GM10248 (cell line): ENCODE measurements around the gene SH2D1B.
"Not testable (repeated sequence)": the region's sequence is repeated elsewhere in the genome, so short reads cannot be mapped to it uniquely, and the experiment has no call there.

Source experiments
- CTCF ChIA-PET: fragments of 300-600 bp; sonication (Branson Sonifier 250); formaldehyde crosslinking; extraction: SDS; loops from one replicate; lab custom pipeline; 2021; ENCODE audit warnings: antibody characterized with exemption; lab: Yijun Ruan, JAX
- POLR2A ChIA-PET: fragments of 350-650 bp; sonication (Branson Sonifier 250); formaldehyde crosslinking; extraction: SDS; loops from one replicate; lab custom pipeline; 2020; ENCODE audit warnings: antibody characterized with exemption; lab: Yijun Ruan, JAX
- DNase-seq: peaks from one replicate; pipeline ENCODE4 v3.0.0; 2012; ENCODE audit errors: extremely low spot score
- CTCF ChIP-seq: IDR thresholded peaks from 2 replicates; pipeline ENCODE4 v1.5.1; 2012; ENCODE audit warnings: mild to moderate bottlenecking, low read depth; ENCODE audit errors: extremely low read depth, missing control alignments, control extremely low read depth

Gene SH2D1B

DNA sequence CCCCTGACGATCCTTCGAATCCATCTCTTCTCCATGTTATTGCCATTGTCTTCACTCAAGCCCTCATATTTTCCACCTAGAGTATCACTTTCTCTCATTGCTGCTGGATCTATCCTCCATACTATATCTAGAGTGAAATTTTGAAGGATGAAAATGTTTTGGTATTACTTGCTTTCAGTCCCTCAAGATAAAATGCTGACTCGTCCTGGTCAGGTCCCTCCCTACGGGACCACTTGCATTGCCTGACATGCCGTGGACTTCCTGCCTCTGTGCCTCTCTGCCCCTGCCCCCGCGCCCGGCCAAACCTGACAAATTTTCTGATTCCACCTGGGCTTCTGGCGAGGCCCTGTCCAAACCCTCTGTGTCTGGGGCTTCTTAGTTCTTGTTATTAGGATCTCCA is 58.9 kb downstream of the SH2D1B start:
- no peak for DNase-seq
- CTCF ChIA-PET, result interaction anchor here (1.0 kb wide), 1 partner anchor 14 kb away, joined by 3 read pairs; no protein-coding TSS in a partner anchor
- TF ChIP-seq CTCF, result no peak
- POLR2A ChIA-PET, result no interaction called here

DNA sequence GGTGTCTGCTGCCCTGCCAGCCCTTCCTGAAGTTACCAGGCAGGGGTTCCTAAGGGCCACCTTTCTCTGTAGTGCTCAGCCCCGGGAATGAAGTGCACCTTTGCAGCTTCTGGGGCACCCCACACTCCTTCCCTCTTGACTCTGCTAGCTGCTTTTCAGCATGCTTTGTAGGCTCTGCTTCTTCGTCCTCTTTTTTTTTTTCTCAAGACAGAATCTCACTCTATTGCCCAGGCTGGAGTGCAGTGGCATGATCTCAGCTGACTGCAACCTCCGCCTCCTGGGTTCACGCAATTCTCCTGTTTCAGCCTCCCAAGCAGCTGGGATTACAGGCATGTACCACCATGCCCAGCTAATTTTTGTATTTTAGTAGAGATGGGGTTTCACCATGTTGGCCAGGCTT is 60.1 kb downstream of the SH2D1B start:
- not testable (repeated sequence) for DNase-seq

DNA sequence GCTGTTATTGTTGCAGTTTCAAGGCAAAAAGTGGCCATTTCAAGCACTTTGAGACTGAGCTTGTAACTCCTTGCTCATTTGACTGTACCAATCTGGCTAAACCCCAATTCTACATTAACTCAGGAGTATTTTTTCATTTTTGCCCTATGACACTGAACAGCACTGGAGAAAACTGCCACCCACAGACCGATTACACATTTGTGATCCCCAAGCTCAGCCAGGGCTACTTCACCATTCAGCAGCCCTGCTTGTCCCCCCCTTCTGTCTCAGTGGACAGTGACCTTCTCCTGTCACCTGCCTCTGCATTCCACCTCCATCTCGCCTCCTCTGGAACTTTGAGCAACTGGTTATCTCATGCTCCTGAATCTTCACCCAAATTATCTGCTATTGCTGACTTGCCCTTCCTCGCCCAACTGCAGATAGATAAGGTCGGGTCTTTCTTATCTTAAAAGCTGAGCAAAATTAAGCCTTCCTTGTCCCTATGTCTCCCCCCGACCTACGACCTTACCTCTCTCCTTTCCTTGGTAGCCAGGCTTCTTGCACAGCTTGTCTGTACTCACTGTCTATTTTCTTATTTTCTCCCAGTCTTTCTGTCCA is 60.6 kb downstream of the SH2D1B start:
- CTCF ChIA-PET, result interaction anchor here (0.7 to 1.4 kb wide), 3 partner anchors 11 to 314 kb away, joined by 3 to 4 read pairs (median 4); no protein-coding TSS in a partner anchor
- POLR2A ChIA-PET, result interaction anchor here (0.6 kb wide), 1 partner anchor 717 kb away, joined by 3 read pairs; no protein-coding TSS in a partner anchor
- TF ChIP-seq CTCF, result no peak
- no peak for DNase-seq

More for the DNA sequence above, 60.1 kb downstream of the SH2D1B start:
- POLR2A ChIA-PET, result interaction anchor here (0.6 kb wide), 1 partner anchor 717 kb away, joined by 3 read pairs; no protein-coding TSS in a partner anchor
- CTCF ChIA-PET, result interaction anchor here (0.7 to 1.4 kb wide), 4 partner anchors 10 to 315 kb away, joined by 3 to 4 read pairs (median 4); no protein-coding TSS in a partner anchor

DNA sequence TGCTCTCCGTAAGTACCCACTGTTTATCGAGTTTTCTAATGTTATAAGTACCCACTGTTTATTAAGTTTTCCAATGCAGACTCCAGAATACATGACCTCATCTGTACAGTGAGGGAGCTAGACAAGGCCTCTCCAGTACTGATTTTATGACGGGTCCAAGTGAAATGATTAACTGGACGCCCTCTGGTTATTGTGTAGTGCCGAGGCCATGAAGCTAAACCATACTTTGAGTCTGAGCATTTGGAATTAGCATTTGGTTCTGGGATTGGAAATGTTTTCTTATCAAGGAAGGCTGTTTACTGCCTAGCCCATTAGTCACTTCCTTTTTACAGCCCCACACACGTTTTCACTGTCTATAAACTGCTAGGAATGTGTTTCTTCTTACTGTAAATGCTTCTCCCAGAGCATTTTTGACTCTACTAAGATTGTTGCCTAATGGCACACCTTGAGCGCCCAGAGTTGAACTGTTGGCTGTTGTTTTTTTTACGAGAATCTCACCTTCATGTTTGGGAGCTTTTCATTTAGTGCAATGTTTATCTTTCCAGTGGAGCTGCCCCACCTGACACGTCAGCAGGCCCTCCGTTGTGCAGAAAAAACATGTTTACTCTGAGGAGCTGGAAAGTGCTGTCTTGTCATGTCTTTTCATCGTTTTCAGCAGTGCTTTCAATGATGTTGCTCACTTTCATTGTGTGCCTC is 62.2 kb downstream of the SH2D1B start:
- DNase-seq, result no peak
- ChIA-PET CTCF (interaction anchor here (0.7 to 1.0 kb wide), 3 partner anchors 8 to 42 kb away, joined by 3 read pairs; no protein-coding TSS in a partner anchor), POLR2A (no interaction called here)
- TF ChIP-seq CTCF, result no peak

GRCh38 chr1:162347281-162347680 is 64.7 kb downstream of the SH2D1B start:
- DNase-seq, result no peak
- CTCF ChIA-PET, result interaction anchor here (0.9 to 1.8 kb wide), 4 partner anchors 9 to 24 kb away, joined by 3 to 5 read pairs (median 4); no protein-coding TSS in a partner anchor
- POLR2A ChIA-PET, result no interaction called here
- TF ChIP-seq CTCF, result no peak
